ENCODE measurements around the gene DHX16.

Gene DHX16

GRCh38 chr6:30691208-30691847 lies 18.5 kb upstream of the DHX16 start:
- DNase-seq (ENCODE audit: low read depth) = no peak

GRCh38 chr6:30690403-30691207 lies 17.8 kb upstream of the DHX16 start, which contains the start of gene NRM:
NRM (minus strand) TSS chr6:30690984; CDS start chr6:30690974, 10 bp downstream.
- DNase-seq (ENCODE audit: low read depth) = peak; percentile 69

GRCh38 chr6:30689985-30690384 lies 17.2 kb upstream of the DHX16 start:
- no peak for DNase-seq (ENCODE audit: low read depth)

- no peak for DNase-seq (ENCODE audit: low read depth)
Observed at GRCh38 chr6:30689022-30689865, 16.4 kb upstream of the DHX16 start.

GRCh38 chr6:30688569-30688968 lies 15.8 kb upstream of the DHX16 start:
- no peak for DNase-seq (ENCODE audit: low read depth)

GRCh38 chr6:30687659-30688431 lies 15.0 kb upstream of the DHX16 start:
- no peak for DNase-seq (ENCODE audit: low read depth)

GRCh38 chr6:30686908-30687658 lies 14.3 kb upstream of the DHX16 start:
- peak; percentile 78 for DNase-seq (ENCODE audit: low read depth)

- DNase-seq (ENCODE audit: low read depth) = peak; percentile 81
Observed at GRCh38 chr6:30686009-30686907, 13.5 kb upstream of the DHX16 start, which contains the start of gene PPP1R18. PPP1R18 (minus strand) TSS chr6:30686645; CDS start chr6:30686018, 627 bp downstream.

GRCh38 chr6:30685157-30686008 lies 12.6 kb upstream of the DHX16 start:
- no peak for DNase-seq (ENCODE audit: low read depth)

- peak; percentile 37 for DNase-seq (ENCODE audit: low read depth)
Observed at GRCh38 chr6:30684386-30685156, 11.8 kb upstream of the DHX16 start.

GRCh38 chr6:30683980-30684338 lies 11.2 kb upstream of the DHX16 start:
- no peak for DNase-seq (ENCODE audit: low read depth)

- no peak for DNase-seq (ENCODE audit: low read depth)
Observed at GRCh38 chr6:30683183-30683979, 10.6 kb upstream of the DHX16 start.

GRCh38 chr6:30682143-30683117 lies 9.6 kb upstream of the DHX16 start:
- peak; percentile 79 for DNase-seq (ENCODE audit: low read depth)

- no peak for DNase-seq (ENCODE audit: low read depth)
Observed at GRCh38 chr6:30681766-30682142, 8.9 kb upstream of the DHX16 start.

GRCh38 chr6:30679765-30680535 lies 7.1 kb upstream of the DHX16 start:
- DNase-seq (ENCODE audit: low read depth) = no peak

Measured in stimulated activated CD8-positive, alpha-beta memory T cell treated with anti-CD3 and anti-CD28 coated beads, Interleukin-4, amount 100 ng/mL, for 24 hours (primary cell).